Astrocyte of the spinal cord (primary cell): ENCODE data around the gene RASGEF1B.

Experiments used
- DNase-seq: peaks from one replicate; pipeline ENCODE4 v3.0.0; 2011; ENCODE audit warnings: low read depth, low spot score
- H3K4me3 ChIP-seq: 2 replicates; pipeline ENCODE4 v1.5.1; 2011; ENCODE audit warnings: low read depth, mild to moderate bottlenecking, low read length, moderate library complexity
- CTCF ChIP-seq: IDR thresholded peaks from 2 replicates; pipeline ENCODE4 v1.5.1; 2012; ENCODE audit warnings: low read depth, mild to moderate bottlenecking, low read length, inconsistent platforms
- in situ Hi-C: cut with HindIII; loops from 2 replicates; pipeline ENCODE4 v1.10.0; 2017; ENCODE audit warnings: low sequenced_read_pairs

RASGEF1B gene

GRCh38 chr4:81426770-81427289 lies 44.9 kb downstream of the RASGEF1B start:
- TF ChIP-seq CTCF = no peak
- H3K4me3 ChIP-seq = no peak overlapping the region
- no peak for DNase-seq
- in situ Hi-C loops = no loop called here

GRCh38 chr4:81424816-81425755 lies 46.6 kb downstream of the RASGEF1B start:
- no peak overlapping the region for H3K4me3 ChIP-seq
- TF ChIP-seq CTCF = no peak
- in situ Hi-C loops = no loop called here
- no peak for DNase-seq

GRCh38 chr4:81424336-81424735 lies 47.4 kb downstream of the RASGEF1B start:
- TF ChIP-seq CTCF = no peak
- in situ Hi-C loops = no loop called here
- H3K4me3 ChIP-seq = no peak overlapping the region
- DNase-seq = no peak

- in situ Hi-C loops = no loop called here
- TF ChIP-seq CTCF = no peak
- no peak for DNase-seq
- no peak overlapping the region for H3K4me3 ChIP-seq
Measured at GRCh38 chr4:81422595-81422994, 49.1 kb downstream of the RASGEF1B start.

- in situ Hi-C loops = no loop called here
- peak; percentile 52 for DNase-seq
- no peak for TF ChIP-seq CTCF
- H3K4me3 ChIP-seq = no peak overlapping the region
Measured at GRCh38 chr4:81421346-81422218, 50.1 kb downstream of the RASGEF1B start.

GRCh38 chr4:81418572-81418971 lies 53.1 kb downstream of the RASGEF1B start:
- no peak for DNase-seq
- H3K4me3 ChIP-seq = no peak overlapping the region
- TF ChIP-seq CTCF = no peak
- in situ Hi-C loops = no loop called here
